GM19467 (cell line): Measurements from ENCODE around the gene CEP72.

ENCODE experiments used
- ATAC-seq: cut with Tn5 transposase; IDR thresholded peaks from one replicate; pipeline ENCODE4 v1.9.1; 2021; ENCODE audit warnings: mild to moderate bottlenecking, moderate library complexity; ENCODE audit not compliant: unreplicated experiment

Gene CEP72

DNA sequence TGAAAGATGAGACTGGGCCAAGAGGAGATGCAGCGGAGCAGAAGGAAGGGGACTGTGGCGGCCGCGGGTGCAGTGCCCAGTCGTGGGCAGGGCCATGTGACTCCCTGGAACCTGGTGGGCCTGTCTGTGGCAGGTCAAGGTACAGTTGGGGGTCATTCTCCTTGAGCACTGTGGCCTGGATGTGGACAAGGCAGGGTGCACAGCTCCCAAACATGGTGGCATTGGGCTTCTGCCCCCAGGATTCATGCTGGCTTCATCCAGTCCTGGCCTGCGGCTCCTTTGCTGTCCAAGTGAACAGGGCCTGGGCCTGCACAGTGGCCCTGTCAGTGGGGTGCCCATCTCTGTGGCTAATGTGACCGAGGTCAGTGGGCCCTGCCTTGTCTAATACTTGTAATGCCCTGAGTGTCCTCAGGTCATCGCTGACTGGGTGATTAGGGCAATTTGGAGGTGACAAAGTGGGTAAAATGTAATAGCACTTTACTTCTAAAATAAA is 39.9 kb downstream of the CEP72 start:
- no peak for ATAC-seq

DNA sequence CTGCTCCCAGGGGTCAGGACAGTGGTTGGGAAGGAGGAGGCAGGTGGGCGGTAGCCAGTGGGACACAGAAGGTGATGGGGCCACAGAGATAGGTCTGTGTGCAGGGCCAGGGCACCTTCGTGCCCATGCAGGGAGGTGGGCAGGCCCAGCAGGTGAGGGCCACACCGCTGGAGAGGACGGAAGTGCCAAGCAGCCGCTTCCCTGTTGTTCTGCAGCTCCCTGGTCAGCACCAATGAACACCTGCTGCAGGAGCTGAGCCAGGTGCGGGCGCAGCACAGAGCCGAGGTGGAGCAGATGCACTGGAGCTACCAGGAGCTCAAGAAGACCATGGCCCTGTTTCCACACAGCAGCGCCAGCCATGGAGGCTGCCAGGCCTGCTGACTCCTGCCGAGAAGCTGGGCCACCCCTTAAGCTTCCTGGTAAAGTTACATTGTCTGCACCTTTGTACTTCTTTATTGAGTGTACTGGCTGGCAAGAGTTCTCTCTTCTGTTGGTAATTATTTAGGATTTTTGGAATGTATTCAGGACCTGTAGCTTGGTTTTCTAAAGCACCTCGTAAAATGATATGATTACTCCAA is 40.7 kb downstream of the CEP72 start:
- ATAC-seq = no peak

DNA sequence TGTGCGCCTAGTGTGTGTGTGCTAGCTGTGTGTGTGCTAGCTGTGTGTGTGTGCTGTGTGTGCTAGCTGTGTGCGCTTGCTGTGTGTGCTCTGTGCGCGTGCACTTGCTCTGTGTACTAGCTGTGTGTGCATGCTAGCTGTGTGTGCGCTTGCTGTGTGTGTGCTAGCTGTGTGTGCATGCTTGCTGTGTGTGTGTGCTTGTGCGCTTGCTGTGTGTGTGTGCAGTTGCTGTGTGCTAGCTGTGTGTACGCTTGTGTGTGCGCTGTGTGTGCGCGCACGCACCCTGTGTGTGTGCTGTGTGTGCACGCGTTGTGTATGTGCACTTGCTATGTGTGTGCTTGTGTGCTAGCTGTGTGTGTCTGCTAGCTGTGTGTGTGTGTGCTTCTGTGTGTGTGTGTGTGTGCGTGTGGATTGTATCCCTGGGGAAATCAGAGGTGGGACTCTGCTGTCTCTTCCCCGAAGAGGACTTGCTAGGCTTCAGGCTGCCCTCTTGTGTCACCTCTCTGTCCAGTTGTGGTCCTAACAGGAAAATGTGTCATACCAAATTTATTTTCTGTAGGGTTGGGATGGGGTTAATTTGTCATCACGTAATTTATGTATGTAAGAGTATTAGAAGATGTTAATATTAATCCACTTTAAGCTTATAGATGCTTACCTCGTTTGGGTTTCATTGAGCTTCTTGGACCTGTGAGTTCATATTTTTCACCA is 42.1 kb downstream of the CEP72 start:
- ATAC-seq = no peak

DNA sequence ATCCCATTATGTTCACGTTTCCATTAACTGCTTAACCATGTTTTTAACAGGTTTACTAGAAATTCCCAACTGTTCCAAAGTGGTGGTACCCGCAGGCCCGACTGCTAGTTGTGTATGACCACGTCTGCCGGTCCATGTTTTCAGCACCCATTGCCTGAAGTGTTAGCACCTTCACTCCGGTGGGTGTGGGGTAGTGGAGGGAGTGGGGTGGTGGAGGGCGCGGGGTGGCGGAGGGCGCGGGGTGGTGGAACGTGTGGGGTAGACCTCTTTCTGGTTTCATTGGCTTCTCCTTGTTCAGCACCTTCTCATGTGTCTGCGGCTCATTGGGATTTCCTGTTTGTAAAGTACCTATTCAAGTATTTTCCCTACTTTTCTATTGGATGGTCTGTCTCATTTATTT is 43.3 kb downstream of the CEP72 start:
- no peak for ATAC-seq

DNA sequence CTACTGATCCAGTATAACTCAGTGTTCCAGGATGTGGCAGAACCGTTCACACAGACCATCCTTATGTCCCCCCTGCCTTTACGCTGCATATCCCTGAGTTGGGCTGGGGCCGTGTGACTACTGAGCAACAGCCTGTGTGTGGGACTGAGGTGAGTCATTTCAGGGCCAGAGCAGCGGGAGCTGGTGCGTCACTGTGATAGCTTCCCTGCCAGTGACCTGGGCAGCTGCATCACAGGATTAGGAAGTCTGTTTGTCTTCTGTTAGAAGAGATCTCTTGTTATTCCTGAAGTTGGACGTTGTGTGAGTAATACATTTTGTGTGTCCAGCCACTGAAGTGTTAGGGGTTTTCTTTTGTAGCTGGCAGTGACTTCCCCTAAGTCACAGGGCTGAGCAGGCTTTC is 45.4 kb downstream of the CEP72 start:
- ATAC-seq = no peak

DNA sequence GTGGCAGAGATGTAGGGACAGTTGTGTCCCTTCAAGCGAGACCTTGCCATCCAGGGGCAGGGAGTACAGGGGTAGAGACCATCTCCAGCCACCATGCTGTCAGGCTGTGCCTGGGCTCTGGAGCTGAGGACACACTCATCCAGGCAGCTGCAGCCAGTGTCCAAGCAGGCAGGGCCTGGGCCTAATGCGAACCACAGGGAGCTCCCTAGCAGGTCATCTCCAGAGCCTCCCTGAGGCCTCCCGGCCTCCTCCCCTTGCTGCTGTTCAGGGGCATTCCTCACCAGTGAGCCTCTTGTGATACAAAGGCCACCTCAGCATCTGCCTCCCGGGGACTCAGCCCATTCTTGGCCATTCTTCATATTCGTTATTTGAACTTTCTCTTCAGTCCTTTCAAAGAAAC is 46.0 kb downstream of the CEP72 start:
- ATAC-seq = no peak

DNA sequence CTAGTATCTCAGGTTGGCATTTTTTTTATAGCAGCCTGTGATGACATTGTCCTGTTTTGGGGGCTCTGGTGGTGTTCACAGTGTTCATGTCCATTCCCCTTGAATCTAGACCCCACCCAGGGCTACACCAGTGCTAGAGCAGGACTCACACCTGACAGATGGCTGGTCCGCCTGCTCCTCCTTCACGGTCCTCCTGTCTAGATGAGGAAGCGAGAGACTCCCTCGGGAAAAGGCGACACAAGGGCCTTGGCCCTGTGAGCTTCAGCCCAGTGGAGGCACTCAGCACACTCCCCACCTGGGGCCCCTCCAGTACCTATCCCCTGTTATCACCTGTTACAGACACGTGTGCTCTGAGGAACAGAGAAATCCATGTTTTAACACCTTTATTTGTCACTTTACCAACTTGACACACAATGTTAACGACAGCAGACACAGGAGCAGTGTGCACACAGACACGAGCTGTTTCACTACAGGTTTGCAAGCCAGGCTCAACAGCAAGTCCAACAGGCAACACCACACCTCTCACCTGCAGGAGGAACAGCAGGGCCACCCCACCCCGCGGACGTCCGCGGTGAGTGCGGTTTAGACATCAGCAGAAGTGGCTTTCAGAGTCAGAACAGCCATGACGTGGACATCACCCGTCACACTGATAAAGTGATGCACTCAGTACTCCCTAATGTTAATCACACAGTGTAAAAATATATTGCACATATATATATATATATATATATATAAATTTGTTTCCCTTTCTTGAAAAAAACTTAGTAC is 47.5 kb downstream of the CEP72 start:
- ATAC-seq = no peak

DNA sequence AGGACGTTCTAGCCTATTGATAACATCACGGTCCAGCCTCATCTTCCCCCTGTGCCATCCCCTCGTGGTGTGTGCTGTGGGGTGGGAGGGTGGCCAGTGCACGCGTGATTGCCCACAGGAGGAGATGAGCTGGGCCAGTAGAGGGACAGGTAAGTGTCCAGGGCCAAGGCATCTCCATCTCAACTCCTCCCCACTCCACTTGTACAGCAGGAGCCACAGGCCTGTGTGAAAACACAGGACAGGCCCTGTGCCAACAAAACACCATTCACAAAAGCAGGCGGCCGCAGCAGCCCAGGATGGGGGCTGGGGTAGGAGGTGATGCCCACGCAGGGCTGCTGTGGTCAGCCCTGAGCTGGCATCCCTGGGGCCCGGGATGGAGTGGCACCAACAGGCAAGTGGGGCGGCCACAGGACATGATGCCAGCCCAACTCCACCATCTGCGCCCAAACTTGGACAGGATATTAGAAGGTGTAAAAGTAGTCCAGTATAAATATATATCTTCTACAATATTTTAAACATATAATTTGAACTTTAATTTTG is 48.4 kb downstream of the CEP72 start:
- ATAC-seq = no peak

DNA sequence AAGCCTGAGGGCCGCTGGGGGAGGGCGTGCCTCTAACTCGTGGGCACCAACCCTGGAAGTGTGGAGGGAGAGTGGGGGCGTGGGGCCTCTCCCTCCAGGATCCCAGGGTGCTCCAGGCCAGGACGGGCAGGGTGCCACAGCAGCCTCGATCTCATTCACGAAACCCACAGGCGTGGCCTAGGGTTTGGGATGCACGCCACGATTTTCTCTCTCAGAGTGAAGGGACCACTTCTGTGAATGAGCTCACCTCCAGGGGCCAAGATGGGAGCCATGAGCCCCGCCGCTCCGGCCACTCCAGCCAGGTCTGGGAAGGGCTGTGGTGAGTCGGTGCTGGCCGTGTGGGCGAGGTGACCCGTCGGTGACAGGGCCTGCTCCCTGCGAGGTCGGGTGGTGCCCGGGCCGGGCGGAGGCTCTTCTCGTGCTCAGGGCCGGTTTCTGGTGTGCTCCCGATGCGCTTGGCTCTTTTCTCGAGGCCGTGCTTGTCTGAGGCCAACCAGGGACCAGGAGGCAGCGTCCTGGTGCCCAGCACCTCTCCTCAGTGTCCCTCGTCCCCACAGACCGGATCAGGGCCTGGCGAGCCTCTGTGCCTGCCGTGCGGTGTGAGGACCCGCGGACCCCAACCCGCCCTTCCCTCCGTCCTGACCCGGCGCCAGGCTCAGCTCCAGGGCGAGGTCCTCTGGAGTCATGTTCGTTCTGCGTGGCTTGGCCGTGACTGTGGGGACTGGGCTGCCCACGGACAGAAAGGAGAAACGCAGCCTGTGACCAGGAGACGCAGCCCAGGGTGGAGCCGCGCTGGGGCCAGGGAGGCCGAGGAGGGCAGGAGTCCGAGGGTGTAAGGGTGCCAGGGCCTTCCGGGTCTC is 50.0 kb downstream of the CEP72 start:
- no peak for ATAC-seq

DNA sequence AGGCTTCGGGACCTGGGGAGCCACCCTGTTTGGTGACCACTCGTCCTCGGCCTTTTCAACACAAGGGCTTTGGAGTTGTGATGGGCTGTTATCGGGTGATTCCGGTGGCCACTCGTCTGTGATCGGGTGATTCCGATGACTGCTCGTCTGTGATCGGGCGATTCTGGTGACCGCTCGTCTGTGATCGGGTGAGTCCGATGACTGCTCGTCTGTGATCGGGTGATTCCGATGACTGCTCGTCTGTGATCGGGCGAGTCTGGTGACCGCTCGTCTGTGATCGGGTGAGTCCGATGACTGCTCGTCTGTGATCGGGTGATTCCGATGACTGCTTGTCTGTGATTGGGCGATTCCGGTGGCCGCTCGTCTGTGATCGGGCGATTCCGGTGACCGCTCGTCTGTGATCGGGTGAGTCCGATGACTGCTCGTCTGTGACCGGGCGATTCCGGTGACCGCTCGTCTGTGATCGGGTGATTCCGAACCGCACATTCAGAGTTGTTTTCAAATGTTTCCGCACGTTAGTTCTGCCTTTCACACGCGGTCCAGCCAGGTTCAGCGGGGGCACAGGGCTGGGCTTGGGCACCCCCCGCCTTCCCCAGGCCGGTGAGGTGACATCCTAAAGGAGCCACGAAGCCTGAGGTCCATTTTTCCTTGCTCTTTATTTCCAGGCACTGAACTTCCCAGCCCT is 50.8 kb downstream of the CEP72 start:
- no peak for ATAC-seq

DNA sequence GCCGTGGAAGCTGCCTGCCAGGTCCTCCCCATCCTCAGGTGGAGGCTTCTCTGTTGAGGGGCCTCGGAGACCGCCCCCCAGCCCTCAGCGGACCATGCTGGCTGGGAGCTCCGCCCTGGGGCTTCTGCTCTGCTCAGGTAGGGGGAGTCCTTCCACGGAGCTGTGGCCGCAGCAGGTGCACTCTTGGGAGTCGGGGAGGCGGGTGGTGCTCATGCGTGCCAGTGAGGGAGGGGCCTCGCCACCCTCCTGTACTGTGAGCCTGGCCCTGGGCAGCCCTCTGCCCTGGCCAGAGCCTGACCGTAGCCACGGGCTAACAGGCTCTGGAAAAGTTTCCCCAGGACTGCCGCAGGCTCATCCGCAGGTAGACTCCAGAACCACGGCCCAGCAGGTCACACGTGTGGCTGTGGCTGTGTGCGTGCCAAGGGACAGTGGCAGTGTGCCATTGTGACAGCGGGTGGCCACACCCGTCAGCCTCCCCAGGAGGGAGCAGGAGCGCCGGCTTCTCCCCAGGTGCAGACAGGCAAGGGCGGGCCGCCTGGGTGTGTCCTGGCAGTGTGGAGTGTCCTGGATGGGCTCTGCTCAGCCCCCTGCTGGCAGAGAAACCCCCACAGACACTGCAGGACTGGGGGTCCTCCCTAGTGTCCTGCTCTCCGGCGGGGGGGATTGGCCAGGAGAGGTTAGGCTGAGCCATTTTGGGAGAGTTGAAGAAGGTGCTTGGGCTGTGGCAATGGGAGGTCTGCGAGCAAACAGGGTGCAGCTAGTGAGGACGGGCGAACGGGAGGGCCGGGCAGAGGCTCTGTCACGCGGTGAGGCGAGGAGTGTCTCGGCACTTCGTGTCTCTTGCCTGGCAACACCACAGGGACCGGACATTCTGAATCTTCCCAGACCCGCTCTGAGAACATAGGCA is 51.5 kb downstream of the CEP72 start:
- ATAC-seq = no peak

DNA sequence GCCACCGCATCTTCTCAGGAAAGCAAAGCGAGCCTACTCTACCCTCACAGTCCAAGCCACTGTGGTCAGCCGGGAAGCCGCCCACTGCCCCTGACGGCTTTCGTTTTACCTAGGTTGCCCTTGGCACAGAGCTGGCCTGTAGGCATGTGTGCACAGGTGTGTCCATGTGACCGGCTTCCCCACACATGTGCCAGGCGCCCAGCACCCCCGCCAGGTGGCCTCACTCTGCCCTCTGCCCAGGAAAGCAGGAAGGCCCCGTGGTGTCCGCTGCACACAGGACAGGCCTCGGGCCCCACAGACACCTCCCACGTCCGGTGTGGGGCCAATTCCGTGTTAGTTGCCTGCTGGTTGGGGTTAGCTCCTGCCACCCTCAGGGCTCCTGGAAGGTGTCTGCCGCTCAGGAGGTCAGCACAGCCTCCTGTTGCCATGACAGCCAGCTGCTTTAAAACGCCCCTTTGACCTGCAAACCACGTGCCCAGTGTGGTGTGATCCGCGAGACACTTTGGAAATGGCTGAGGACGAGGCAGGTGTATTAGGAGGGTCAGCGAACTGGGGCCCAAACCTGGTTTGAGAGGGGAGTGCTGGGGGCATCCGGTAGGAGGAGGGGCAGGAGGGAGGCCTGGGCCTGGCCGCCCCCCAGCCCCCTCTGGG is 52.3 kb downstream of the CEP72 start:
- ATAC-seq = no peak

DNA sequence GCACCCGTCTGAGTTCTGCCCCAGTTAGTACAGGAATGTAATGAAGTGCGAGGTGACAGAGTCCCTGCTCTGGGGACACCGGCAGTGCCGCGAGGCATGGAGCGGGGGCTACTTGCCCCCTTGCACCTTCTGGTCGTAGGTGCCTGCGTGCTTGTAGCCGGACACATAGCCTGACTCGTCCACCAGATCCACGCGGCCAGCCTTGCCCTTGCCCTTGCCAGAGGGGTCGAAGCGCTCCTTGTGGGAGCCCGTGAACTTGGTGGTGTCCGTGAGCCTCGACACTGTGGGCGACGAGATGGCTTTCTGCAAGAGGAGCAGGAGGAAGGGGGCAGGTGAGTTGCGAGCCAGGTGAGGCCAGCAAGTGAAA is 52.8 kb downstream of the CEP72 start:
- no peak for ATAC-seq

DNA sequence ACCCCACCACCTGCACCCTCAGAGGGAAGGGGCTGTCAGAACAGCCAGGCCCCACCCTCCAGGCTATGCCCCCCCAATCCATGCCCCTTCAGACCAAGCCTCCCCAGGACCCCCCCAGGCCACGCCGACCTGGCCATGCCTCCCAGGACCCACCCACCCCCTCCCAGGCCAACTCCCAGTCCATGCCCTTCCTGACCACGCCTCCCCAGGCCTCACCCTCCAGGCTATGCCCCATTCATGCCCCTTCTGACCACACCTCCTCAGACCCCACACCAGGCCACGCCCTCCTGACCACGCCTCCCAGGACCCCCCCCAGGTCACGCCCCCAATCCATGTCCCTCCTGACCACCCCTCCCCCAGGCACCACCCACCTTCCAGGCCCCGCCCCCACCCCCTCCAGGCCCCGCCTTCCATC is 53.4 kb downstream of the CEP72 start:
- ATAC-seq = no peak

DNA sequence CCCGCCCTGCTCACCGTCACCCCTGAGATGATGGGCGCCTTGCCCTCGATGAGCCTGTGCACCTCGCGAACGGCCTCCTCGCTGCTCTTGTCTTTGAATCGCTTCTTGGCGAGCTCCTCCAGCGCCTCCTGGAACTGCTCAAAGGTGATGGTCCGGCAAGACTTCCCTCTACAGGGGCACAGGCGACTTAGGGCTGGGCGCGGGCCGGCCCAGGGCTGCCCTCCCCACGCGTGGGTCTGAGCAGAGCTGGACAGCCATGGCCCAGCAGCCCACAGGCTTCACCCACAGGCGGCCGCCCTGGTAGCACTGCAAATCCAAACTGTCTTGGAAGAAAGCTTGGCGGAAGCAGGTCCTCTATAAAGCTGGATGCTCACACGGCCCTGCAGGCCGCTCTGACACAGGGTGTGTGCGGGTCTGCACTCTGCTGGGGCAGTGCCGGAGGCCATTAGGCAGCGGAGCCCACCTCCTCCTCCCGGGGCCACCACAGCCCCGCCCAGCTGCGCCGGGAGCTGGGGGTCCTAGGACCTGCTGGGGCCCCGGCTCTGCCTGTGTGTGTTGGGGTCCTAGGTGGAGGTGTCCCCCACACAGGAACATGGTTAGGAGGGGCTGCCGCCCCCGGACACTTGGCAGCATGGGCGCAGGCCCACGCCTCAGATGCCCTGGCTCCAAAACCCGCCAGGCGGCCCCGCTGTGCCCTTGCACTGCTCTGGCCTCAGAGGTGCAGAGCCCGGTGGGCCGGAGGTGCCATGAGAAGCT is 54.0 kb downstream of the CEP72 start:
- ATAC-seq = no peak

DNA sequence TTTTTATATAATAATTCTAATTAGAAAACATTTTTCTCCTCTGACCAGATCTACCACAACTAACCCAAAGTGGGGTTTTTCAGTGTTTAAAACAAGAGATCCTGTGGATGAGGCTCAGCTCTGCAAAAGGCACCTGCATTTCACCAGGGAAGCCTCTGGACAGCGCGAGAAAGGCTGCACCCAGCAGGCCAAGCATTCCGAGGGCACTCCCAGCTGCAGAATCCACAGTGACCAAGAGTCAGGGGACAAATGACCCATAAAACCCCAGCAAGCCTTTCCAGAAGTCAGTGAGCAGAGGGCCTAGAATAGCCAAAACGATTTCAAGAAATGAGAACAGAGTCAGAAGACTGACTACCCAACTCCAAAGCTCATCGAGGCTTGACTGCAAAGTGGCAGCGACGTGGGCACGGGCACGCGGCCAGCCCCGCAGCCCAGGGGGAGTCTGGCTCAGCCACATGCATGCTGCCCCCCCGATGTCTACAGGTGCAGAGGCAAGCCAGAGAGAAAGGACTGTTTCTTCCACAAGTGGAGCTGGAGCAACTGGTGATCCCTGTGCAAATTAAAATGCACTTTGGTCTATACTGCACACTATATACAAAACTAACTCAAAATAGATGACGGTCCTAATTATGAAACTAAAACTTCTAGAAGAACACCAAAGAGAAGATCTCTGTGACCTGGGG is 54.8 kb downstream of the CEP72 start:
- no peak for ATAC-seq

DNA sequence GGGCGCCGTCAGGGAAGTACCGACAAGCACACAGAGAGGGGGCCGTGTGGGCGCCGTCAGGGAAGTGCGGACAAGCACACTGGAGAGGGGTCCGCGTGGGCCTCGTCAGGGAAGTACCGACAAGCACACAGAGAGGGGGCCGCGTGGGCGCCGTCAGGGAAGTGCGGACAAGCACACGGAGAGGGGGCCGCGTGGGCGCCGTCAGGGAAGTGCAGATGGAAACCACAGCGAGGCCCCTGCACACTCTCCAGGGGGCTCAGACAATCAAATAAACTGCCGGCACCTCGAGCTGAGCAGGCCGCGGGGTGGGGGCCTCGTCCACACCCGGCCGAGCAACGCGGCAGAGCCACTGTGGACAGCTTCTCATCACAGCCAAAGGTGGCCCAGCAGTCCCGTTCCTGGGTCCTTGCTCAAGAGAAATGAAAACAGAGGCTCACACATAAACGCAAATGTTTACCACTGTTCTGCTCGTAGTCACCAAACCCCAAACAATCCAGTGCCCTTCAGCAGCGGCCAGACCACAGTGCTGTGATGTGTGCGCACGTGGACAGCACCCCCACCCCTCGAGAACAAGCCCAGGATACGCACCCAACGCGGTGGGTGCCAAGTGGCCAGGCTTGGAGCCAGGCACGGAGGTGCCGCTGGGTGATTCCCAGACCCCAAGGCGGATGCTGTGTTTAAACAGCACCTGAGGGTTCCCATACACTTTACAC is 56.3 kb downstream of the CEP72 start:
- no peak for ATAC-seq
